Stimulated activated effector memory CD8-positive, alpha-beta T cell treated with anti-CD3 and anti-CD28 coated beads, Interleukin-12 subunit alpha, Interleukin-12 subunit beta, amount 100 ng/mL, for 72 hours (primary cell): ENCODE measurements around the gene ZNF620.
A peak's percentile ranks its signal among the peaks of the same experiment; 100 is the strongest.
"Not testable (repeated sequence)": the region's sequence is repeated elsewhere in the genome, so short reads cannot be mapped to it uniquely, and the experiment has no call there.

Source experiments
- ATAC-seq: fragments of 150-1000 bp; cut with Tn5 transposase; 2 replicates; pipeline ENCODE4 v1.10.0; 2021
- DNase-seq, 2 donors: peaks; one replicate each; pipeline ENCODE4 v3.0.0; 2021 to 2022; ENCODE audit warnings: low spot score in 2 of 2
- H3K27ac Mint-ChIP-seq: one replicate; pipeline ENCODE4 v1.8.0; 2022; ENCODE audit warnings: mild to moderate bottlenecking, mixed read lengths
- H3K36me3 Mint-ChIP-seq: one replicate; pipeline ENCODE4 v1.8.0; 2022; ENCODE audit warnings: mild to moderate bottlenecking, mixed read lengths
- H3K4me1 Mint-ChIP-seq: one replicate; pipeline ENCODE4 v1.8.0; 2022; ENCODE audit warnings: mixed read lengths
- H3K4me3 Mint-ChIP-seq: one replicate; pipeline ENCODE4 v1.8.0; 2022; ENCODE audit warnings: mild to moderate bottlenecking, mixed read lengths
- H3K9me3 Mint-ChIP-seq: one replicate; pipeline ENCODE4 v1.8.0; 2022; ENCODE audit warnings: mixed read lengths

Gene ZNF620

GRCh38 chr3:40524222-40524567 is 18.4 kb downstream of the ZNF620 start:
- H3K9me3 Mint-ChIP-seq = no peaks in the 10 kb centered on the region
- DNase-seq (no peak), ATAC-seq (peak; percentile 44)
- H3K4me1 Mint-ChIP-seq = peaks cover 16% of the 10 kb centered on the region
- H3K4me3 Mint-ChIP-seq = peak overlapping the region; percentile 95
- peaks cover 17% of the 10 kb centered on the region for H3K36me3 Mint-ChIP-seq
- peak overlapping the region; percentile 99 for H3K27ac Mint-ChIP-seq

- Mint-ChIP-seq H3K9me3 (no peaks in the 10 kb centered on the region), H3K27ac (peak within 1 kb of the TSS; percentile 99), H3K4me1 (peaks cover 16% of the 10 kb centered on the region), H3K4me3 (peak within 1 kb of the TSS; percentile 95), H3K36me3 (peaks cover 22% of the 10 kb centered on the region)
- ATAC-seq (peak; percentile 99), DNase-seq (peak; percentile 85 to 91)
Measured at GRCh38 chr3:40524568-40525285, 18.9 kb downstream of the ZNF620 start, which contains the start of gene ZNF621. ZNF621 (plus strand) TSS chr3:40524960; CDS start chr3:40525841, 881 bp downstream.

GRCh38 chr3:40528426-40528825 is 22.6 kb downstream of the ZNF620 start:
- ATAC-seq (no peak), DNase-seq (no peak)
- Mint-ChIP-seq H3K4me1 (peaks cover 21% of the 10 kb centered on the region), H3K9me3 (peaks cover 11% of the 10 kb centered on the region), H3K4me3 (no peak overlapping the region), H3K27ac (no peak overlapping the region), H3K36me3 (peaks cover 56% of the 10 kb centered on the region)

- Mint-ChIP-seq H3K36me3 (peaks cover 61% of the 10 kb centered on the region), H3K4me1 (peaks cover 5% of the 10 kb centered on the region), H3K27ac (no peak overlapping the region), H3K4me3 (no peak overlapping the region), H3K9me3 (peaks cover 11% of the 10 kb centered on the region)
- DNase-seq = no peak
- ATAC-seq = no peak
Measured at GRCh38 chr3:40532252-40532651, 26.4 kb downstream of the ZNF620 start.

- H3K9me3 Mint-ChIP-seq = peaks cover 11% of the 10 kb centered on the region
- DNase-seq (no peak), ATAC-seq (no peak)
- peaks cover 54% of the 10 kb centered on the region for H3K36me3 Mint-ChIP-seq
- peaks cover 5% of the 10 kb centered on the region for H3K4me1 Mint-ChIP-seq
- no peak overlapping the region for H3K27ac Mint-ChIP-seq
- no peak overlapping the region for H3K4me3 Mint-ChIP-seq
Measured at GRCh38 chr3:40534283-40534682, 28.4 kb downstream of the ZNF620 start.

- H3K36me3 Mint-ChIP-seq = no peaks in the 10 kb centered on the region
Measured at GRCh38 chr3:40546816-40547215, 41.0 kb downstream of the ZNF620 start.

GRCh38 chr3:40550167-40550566 is 44.3 kb downstream of the ZNF620 start:
- no peaks in the 10 kb centered on the region for H3K9me3 Mint-ChIP-seq
- ATAC-seq = no peak
- H3K4me3 Mint-ChIP-seq = no peak overlapping the region
- H3K4me1 Mint-ChIP-seq = no peaks in the 10 kb centered on the region
- H3K27ac Mint-ChIP-seq = no peak overlapping the region
- DNase-seq = no peak
- no peaks in the 10 kb centered on the region for H3K36me3 Mint-ChIP-seq

More at GRCh38 chr3:40546816-40547215, 41.0 kb downstream of the ZNF620 start:
- Mint-ChIP-seq H3K4me1 (no peaks in the 10 kb centered on the region), H3K4me3 (no peak overlapping the region), H3K9me3 (no peaks in the 10 kb centered on the region), H3K27ac (no peak overlapping the region)
- no peak for DNase-seq
- ATAC-seq = peak; percentile 50

GRCh38 chr3:40557575-40558161 is 51.8 kb downstream of the ZNF620 start:
- H3K36me3 Mint-ChIP-seq = no peaks in the 10 kb centered on the region
- ATAC-seq (no peak), DNase-seq (no peak)
- no peak overlapping the region for H3K27ac Mint-ChIP-seq
- H3K4me3 Mint-ChIP-seq = no peak overlapping the region
- H3K4me1 Mint-ChIP-seq = no peaks in the 10 kb centered on the region
- H3K9me3 Mint-ChIP-seq = no peaks in the 10 kb centered on the region

GRCh38 chr3:40562482-40562881 is 56.6 kb downstream of the ZNF620 start:
- not testable (repeated sequence) for DNase-seq, ATAC-seq, H3K4me1 Mint-ChIP-seq, H3K9me3 Mint-ChIP-seq, H3K36me3 Mint-ChIP-seq, H3K27ac Mint-ChIP-seq, H3K4me3 Mint-ChIP-seq

- not testable (repeated sequence) for H3K4me1 Mint-ChIP-seq, H3K36me3 Mint-ChIP-seq, H3K9me3 Mint-ChIP-seq, ATAC-seq, DNase-seq, H3K4me3 Mint-ChIP-seq, H3K27ac Mint-ChIP-seq
Measured at GRCh38 chr3:40565629-40566028, 59.8 kb downstream of the ZNF620 start.

- Mint-ChIP-seq H3K4me1 (no peaks in the 10 kb centered on the region), H3K9me3 (no peaks in the 10 kb centered on the region), H3K36me3 (no peaks in the 10 kb centered on the region), H3K4me3 (no peak overlapping the region), H3K27ac (no peak overlapping the region)
- ATAC-seq = no peak
- no peak for DNase-seq
Measured at GRCh38 chr3:40566694-40567093, 60.9 kb downstream of the ZNF620 start.
